Activated T-cell treated with anti-CD3 and anti-CD28 coated beads, Interleukin-2, amount 50 U/mL, for 24 hours (primary cell): ENCODE data around the gene NSD2.
"Not testable (repeated sequence)": the region's sequence is repeated elsewhere in the genome, so short reads cannot be mapped to it uniquely, and the experiment has no call there.

ENCODE experiments used
- DNase-seq: peaks from one replicate; pipeline ENCODE4 v3.0.0-alpha.2; 2020
- H3K27ac Mint-ChIP-seq: 2 replicates; pipeline ENCODE4 v1.8.0; 2020; ENCODE audit warnings: mild to moderate bottlenecking, mixed read lengths
- H3K27me3 Mint-ChIP-seq: 2 replicates; pipeline ENCODE4 v1.8.0; 2020; ENCODE audit warnings: mixed read lengths
- H3K36me3 Mint-ChIP-seq: 2 replicates; pipeline ENCODE4 v1.8.0; 2020; ENCODE audit warnings: low read depth, mixed read lengths
- H3K4me1 Mint-ChIP-seq: 2 replicates; pipeline ENCODE4 v1.8.0; 2020; ENCODE audit warnings: low read depth, mixed read lengths
- H3K4me3 Mint-ChIP-seq: 2 replicates; pipeline ENCODE4 v1.8.0; 2020; ENCODE audit warnings: mild to moderate bottlenecking, moderate library complexity, mixed read lengths
- H3K9me3 Mint-ChIP-seq: 2 replicates; pipeline ENCODE4 v1.8.0; 2020; ENCODE audit warnings: mixed read lengths

The NSD2 gene

DNA sequence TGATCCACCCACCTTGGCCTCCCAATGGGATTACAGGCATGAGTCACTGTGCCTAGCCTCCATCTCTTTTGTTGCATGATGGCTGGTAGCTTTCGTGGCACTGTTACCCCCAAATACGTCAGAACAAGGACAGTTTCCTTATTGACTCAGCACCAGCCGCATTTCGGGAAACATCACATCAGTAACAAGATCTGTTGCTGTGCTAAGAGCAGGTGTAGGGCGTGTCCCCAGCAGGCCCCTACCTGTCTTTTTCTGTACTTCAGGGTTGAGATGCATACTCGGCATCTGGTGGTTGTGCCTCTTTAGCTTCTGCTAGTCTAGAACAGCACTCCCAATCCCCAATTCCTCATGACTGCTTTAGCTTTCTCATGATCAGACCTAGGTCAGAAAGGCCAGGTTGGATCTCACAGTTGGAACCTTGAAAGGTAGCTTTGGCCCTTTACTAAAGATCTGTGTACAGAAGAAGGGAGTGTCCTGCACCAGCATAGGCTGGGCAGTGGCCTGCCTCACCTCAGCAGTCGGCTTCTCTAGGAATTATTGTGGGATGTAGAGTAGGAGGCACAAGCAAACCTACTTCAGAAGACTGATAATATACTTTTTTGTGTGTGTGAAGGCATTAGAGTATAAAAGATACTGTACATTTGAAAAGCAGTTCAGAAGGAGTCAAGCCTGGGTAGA lies 36.8 kb downstream of the NSD2 start:
- H3K27ac Mint-ChIP-seq: peak overlapping the region; percentile 26

DNA sequence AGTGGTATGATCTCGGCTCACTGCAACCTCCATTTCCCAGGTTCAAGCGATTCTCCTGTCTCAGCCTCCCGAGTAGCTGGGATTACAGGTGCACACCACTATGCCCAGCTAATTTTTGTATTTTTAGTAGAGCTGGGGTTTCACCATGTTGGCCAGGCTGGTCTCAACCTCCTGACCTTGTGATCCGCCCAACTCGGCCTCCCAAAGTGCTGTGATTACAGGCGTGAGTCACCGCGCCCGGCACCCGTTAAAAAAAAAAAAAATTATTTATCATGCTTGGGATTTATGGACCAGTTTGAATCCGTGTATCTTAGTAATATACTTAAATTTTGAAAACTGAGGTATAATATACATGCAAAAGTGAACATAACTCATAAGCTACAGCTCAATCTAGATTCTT lies 38.5 kb downstream of the NSD2 start:
- H3K27ac Mint-ChIP-seq, H3K27me3 Mint-ChIP-seq, H3K9me3 Mint-ChIP-seq, DNase-seq, H3K4me3 Mint-ChIP-seq: not testable (repeated sequence)
- peaks cover 19% of the 10 kb centered on the region for H3K4me1 Mint-ChIP-seq
- H3K36me3 Mint-ChIP-seq: peaks cover 91% of the 10 kb centered on the region

More for the DNA sequence above, 36.8 kb downstream of the NSD2 start:
- no peak overlapping the region for H3K4me3 Mint-ChIP-seq
- no peaks in the 10 kb centered on the region for H3K9me3 Mint-ChIP-seq
- DNase-seq: no peak
- H3K36me3 Mint-ChIP-seq: peaks cover 91% of the 10 kb centered on the region
- H3K27me3 Mint-ChIP-seq: no peaks in the 10 kb centered on the region
- H3K4me1 Mint-ChIP-seq: peaks cover 24% of the 10 kb centered on the region

DNA sequence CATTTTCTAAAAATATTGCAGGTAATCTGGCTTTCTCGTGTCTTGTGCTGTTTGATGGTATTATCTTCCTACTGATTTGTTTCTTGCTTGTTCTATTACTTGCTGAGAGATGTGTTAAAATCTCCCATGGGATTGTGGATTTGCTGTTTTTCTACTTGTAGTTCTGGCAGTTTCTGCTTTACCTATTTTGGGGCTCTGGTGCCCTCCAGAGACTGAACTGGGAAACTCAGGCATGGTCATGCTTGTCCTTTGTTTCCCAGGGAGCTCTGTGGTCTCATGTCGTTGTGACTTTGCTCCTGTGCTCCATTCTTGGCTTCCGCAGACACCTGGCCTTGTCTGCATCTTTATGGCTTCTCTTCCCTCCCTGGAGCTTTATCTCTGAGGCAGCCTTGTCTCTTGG lies 39.5 kb downstream of the NSD2 start:
- Mint-ChIP-seq H3K9me3 (no peaks in the 10 kb centered on the region), H3K27me3 (no peaks in the 10 kb centered on the region), H3K27ac (peak overlapping the region; percentile 1), H3K4me3 (no peak overlapping the region), H3K36me3 (peaks cover 88% of the 10 kb centered on the region), H3K4me1 (peaks cover 15% of the 10 kb centered on the region)
- DNase-seq: no peak

DNA sequence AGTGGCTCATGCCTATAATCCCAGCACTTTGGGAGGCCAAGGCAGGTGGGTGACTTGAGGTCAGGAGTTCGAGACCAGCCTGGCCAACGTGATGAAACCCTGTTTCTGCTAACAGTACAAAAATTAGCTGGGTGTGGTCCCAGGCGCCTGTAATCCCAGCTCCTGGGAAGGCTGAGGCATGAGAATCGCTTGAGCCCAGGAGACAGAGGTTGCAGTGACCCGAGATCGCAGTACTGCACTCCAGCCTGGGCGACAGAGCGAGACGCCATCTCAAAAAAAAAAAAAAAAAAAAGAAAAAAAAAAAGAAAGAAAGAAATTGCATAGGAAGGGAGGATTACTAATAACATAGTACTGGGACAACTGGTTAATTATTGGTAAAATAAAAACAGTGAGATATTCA lies 40.1 kb downstream of the NSD2 start:
- not testable (repeated sequence) for H3K4me3 Mint-ChIP-seq, H3K4me1 Mint-ChIP-seq, H3K27ac Mint-ChIP-seq, H3K27me3 Mint-ChIP-seq, DNase-seq, H3K9me3 Mint-ChIP-seq
- peaks cover 88% of the 10 kb centered on the region for H3K36me3 Mint-ChIP-seq

DNA sequence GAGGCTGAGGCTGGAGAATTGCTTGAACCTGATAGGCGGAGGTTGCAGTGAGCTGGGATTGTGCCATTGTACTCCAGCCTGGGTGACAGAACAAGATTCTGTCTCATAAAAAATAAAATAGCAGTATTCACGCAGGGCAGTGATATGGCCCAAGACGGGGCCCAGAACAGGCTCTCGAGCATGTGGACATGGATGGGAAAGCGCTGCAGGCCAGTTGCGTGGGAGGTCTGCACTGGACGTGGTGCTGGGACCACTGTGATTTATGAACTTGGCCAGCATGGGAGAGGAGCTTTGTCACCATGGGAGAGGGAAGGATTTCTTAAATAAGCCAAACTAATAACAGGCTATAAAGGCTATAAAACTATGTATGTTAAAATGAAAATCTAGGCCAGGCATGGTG lies 51.6 kb downstream of the NSD2 start:
- H3K27ac Mint-ChIP-seq: no peak overlapping the region
- peaks cover 84% of the 10 kb centered on the region for H3K36me3 Mint-ChIP-seq
- DNase-seq: no peak
- peaks cover 3% of the 10 kb centered on the region for H3K4me1 Mint-ChIP-seq
- no peaks in the 10 kb centered on the region for H3K27me3 Mint-ChIP-seq
- H3K4me3 Mint-ChIP-seq: no peak overlapping the region
- no peaks in the 10 kb centered on the region for H3K9me3 Mint-ChIP-seq

DNA sequence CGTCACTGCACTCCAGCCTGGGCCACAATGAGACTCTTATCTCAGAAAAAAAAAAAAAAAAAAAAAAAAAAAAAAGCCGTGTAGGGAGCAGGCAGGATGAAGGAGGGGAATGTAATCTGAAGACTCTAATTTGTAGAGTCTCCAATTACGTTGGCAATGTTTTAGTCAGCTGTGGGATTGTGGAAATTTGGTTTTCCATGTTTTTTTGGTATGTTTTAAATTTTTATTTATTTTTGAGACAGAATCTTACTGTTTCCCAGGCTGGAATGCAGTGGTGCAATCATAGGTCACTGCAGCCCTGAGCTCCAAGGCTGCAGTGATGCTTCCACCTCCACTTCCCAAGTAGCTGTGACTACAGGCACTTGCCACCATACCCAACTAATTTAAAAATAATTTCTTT lies 56.5 kb downstream of the NSD2 start:
- peaks cover 84% of the 10 kb centered on the region for H3K36me3 Mint-ChIP-seq

DNA sequence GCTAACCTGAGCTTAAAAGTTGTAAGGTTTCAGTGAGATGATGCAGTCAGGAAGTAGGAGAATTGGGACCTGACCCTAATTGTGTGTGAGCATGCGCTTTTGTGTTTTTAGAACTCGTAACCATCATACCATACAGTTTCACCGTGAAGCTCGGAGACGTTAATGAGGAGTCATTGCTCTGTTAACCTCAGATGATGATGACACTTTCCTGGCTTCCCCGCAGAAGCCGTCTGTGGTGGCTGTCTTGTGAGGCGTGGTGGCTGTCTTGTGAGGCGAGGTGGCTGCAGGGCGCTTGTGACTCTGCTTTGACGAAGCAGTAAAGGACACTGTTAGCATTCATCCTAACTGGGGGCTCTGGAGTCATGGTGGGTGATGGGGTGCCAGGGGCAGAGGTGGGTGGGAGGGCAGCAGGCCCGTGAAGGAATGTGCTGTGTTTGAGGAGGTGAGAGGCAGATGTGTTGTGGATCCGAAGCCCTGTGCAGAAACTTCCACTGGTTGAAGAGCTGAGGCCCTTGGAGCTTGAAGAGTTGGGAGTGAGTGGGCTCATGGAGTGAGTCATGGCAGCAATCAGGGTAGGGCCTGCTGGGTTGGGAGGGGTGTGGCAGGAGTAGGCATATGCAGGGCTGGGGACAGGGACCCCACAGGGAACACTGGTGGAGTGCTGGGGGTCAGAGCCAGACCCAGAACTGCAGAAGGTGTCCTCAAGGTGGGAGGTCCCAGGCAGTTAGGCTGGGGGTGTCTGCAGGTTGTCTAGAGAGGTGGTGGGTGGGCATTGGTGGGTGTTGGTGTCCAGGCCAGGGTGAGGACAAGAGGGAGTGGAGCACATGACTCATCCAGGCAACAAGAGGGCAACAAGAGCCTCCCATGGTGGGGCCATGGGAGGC lies 57.4 kb downstream of the NSD2 start:
- Mint-ChIP-seq H3K27ac (peak overlapping the region; percentile 76), H3K27me3 (no peaks in the 10 kb centered on the region), H3K4me1 (no peaks in the 10 kb centered on the region), H3K9me3 (no peaks in the 10 kb centered on the region), H3K4me3 (no peak overlapping the region), H3K36me3 (peaks cover 82% of the 10 kb centered on the region)
- no peak for DNase-seq

More for the DNA sequence above, 56.5 kb downstream of the NSD2 start:
- Mint-ChIP-seq H3K27me3 (no peaks in the 10 kb centered on the region), H3K27ac (no peak overlapping the region), H3K4me3 (no peak overlapping the region), H3K9me3 (no peaks in the 10 kb centered on the region), H3K4me1 (no peaks in the 10 kb centered on the region)
- DNase-seq: no peak

DNA sequence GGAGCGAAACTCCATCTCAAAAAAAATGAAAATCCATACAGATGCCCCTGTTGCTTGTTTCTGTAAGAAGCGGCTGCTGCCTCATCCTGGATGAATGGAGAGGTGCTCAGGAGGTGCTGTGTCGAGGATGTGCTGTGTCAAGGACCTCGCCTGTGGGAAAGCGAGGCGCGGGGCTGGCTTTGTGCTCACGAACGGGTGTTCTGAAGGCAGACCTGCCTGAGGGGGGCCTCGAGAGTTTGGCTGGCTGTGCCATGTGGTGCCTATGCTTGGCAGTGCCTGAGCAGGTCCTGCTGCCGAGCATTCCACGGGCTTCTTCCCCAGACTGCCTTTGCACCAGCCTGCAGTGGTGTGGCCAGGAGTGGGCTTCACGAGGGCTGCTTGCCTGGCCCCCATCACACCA lies 61.5 kb downstream of the NSD2 start:
- H3K36me3 Mint-ChIP-seq: peaks cover 86% of the 10 kb centered on the region
- H3K4me3 Mint-ChIP-seq: no peak overlapping the region
- DNase-seq: no peak
- no peaks in the 10 kb centered on the region for H3K4me1 Mint-ChIP-seq
- H3K9me3 Mint-ChIP-seq: no peaks in the 10 kb centered on the region
- H3K27ac Mint-ChIP-seq: peak overlapping the region; percentile 8
- no peaks in the 10 kb centered on the region for H3K27me3 Mint-ChIP-seq

DNA sequence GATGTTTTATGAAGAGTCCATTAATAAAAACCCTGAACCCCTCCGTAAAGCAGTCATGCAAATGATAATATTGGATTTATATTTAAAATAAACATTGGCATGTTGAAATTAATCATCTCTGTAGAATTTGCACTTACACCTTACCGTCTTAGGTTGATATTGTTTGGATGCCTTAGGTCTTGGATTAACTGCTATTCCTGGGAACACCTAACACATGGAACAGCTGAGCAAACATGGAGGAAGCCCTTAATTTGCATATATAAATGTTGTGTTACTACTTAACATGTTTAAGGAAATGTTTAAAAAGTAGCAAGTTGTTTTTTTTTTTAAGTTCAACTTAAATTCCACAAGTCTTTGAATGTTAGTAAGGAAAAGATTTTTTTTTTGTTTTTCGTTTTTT lies 62.5 kb downstream of the NSD2 start:
- Mint-ChIP-seq H3K27ac (no peak overlapping the region), H3K4me3 (no peak overlapping the region), H3K27me3 (no peaks in the 10 kb centered on the region), H3K9me3 (no peaks in the 10 kb centered on the region), H3K36me3 (peaks cover 86% of the 10 kb centered on the region), H3K4me1 (no peaks in the 10 kb centered on the region)
- DNase-seq: no peak

DNA sequence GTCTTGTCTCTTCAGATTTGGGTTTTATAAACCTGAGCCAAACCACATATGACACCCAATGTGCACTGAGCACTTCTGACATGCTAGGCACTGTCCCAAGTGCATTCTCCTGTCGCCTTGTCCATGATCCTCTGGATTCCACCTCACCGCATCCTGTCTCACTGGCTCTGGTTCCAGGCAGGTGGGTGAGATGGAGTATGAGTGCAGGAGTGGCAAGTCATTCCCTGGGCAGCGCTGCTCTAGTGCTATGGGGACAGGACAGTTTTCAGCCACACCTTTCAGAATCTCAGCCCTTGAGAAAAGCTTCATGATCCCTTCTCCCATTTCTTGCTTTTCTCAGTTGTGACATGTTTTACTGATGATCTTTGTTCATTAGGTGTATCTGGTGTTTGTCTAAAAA lies 66.4 kb downstream of the NSD2 start:
- Mint-ChIP-seq H3K4me1 (no peaks in the 10 kb centered on the region), H3K27ac (peak overlapping the region; percentile 29), H3K4me3 (no peak overlapping the region), H3K36me3 (peaks cover 84% of the 10 kb centered on the region), H3K27me3 (no peaks in the 10 kb centered on the region), H3K9me3 (no peaks in the 10 kb centered on the region)
- no peak for DNase-seq

DNA sequence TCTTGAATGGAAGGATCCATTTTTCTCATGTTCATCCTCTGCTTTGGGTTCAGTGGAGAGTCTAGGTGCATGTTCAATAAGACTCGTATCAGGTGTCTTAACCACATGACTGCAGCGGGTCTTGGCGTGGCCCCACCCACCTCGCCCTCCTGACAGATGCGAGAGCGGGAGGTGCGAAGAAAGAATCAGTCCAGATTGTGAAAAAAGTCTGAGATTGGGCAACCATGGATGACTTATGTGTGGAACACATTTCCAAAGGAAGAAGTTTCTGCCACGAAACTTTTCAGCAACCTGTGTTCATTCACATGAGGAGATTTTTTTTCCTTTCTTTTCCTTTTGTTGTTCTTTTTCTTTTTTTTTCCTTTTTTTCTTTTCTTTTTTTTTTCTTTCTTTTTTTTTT lies 66.8 kb downstream of the NSD2 start:
- H3K36me3 Mint-ChIP-seq: peaks cover 84% of the 10 kb centered on the region
- no peaks in the 10 kb centered on the region for H3K4me1 Mint-ChIP-seq
- no peaks in the 10 kb centered on the region for H3K9me3 Mint-ChIP-seq
- peak overlapping the region; percentile 29 for H3K27ac Mint-ChIP-seq
- no peaks in the 10 kb centered on the region for H3K27me3 Mint-ChIP-seq
- H3K4me3 Mint-ChIP-seq: no peak overlapping the region
- no peak for DNase-seq

DNA sequence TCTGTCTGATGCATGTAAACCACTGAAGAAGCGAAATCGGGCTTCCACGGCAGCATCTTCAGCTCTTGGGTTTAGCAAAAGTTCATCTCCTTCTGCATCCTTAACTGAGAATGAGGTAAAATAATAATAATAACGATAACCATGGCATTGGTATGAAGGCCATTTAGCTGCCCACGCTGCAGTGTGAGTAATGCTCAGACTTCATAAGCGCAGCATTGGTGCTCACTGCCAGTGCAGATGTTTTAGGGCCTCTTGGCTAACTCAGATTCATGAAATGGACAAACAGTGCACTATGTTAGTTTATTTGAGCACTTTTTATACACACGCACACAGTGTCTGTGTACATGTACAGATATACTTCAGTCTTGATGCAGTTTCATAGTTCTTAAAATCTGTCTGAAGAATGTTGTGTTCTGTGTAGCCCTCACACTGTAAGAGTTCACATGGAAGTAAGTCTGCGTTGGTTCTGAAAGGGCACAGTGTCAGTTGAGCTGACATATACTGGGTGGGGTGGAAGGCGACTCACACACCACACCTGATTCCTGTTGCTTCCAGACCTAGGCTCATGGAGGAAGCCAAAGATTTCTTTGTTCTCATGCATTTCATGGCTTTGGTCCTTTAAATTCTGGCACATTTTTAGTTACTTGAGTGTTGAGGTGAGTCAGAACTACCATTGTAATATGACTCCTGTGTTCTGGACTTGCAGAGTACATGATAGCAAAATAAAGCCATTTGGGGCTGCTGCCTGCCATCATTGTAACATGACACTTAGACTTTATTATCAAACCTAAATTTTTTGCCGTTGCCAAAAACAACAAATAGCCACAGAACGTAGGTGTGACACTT lies 68.7 kb downstream of the NSD2 start:
- DNase-seq: no peak
- Mint-ChIP-seq H3K4me1 (no peaks in the 10 kb centered on the region), H3K36me3 (peaks cover 94% of the 10 kb centered on the region), H3K27ac (peak overlapping the region; percentile 55), H3K9me3 (no peaks in the 10 kb centered on the region), H3K4me3 (no peak overlapping the region), H3K27me3 (no peaks in the 10 kb centered on the region)

DNA sequence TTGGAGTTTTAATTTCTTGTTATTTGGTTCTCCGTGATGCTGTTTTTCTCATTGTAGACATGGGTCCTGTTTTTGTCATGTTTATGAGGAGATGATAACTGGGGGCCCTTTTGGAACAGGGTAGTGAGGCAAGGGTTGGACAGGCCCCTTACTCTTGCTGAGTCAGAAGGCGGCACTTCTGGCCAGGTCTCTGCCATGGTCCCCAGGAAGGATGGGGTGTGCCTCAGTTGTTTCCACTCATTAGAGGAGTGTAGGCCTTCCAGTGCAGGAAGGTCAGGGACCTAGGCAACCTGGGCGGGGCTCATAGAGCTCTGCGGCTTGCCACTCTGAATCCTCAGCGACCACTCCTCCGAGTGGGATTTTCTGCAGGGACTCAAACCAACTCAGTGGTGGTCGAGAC lies 69.4 kb downstream of the NSD2 start:
- Mint-ChIP-seq H3K27me3 (no peaks in the 10 kb centered on the region), H3K36me3 (peaks cover 95% of the 10 kb centered on the region), H3K4me1 (no peaks in the 10 kb centered on the region), H3K9me3 (no peaks in the 10 kb centered on the region), H3K4me3 (no peak overlapping the region), H3K27ac (no peak overlapping the region)
- DNase-seq: no peak

DNA sequence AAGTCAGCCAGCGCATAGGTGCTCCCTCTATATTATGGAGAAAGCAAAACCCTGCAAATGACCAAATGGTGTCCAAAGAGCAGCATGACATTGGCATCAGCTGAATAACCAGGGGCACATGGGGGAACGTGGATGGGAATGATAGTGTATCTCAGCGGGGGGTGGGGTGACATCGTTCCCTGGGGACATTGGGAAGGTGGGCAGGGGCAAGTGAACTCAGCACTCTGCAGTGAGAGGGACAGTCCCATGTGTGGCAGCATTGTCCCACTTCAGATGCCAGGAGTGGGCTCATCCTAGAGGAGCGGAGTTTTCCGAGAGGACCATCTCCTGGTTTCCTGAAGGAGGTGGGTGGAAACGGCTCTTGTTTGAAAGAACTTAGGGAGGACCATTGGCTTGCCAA lies 72.7 kb downstream of the NSD2 start:
- H3K27ac Mint-ChIP-seq: no peak overlapping the region
- H3K4me3 Mint-ChIP-seq: no peak overlapping the region
- H3K27me3 Mint-ChIP-seq: no peaks in the 10 kb centered on the region
- H3K36me3 Mint-ChIP-seq: peaks cover 92% of the 10 kb centered on the region
- DNase-seq: no peak
- H3K9me3 Mint-ChIP-seq: no peaks in the 10 kb centered on the region
- no peaks in the 10 kb centered on the region for H3K4me1 Mint-ChIP-seq
